Osteoblast (primary cell): Measurements from ENCODE around the gene UBE2V1. TPM values are rescaled to one million over a fixed set of nuclear protein-coding genes. Genes with fewer than 3 reads are reported as not detected.

Source experiments
- DNase-seq: peaks from one replicate; pipeline ENCODE4 v3.0.0; 2011; ENCODE audit warnings: low spot score, mixed read lengths; ENCODE audit not compliant: insufficient read length; ENCODE audit errors: missing footprints
- H2AFZ ChIP-seq: 2 replicates; pipeline ENCODE4 v1.6.0; 2011; ENCODE audit warnings: mild to moderate bottlenecking, low read length
- H3K27ac ChIP-seq: 2 replicates; pipeline ENCODE4 v1.5.1; 2011; ENCODE audit warnings: mild to moderate bottlenecking, low read depth, low read length, moderate library complexity
- H3K27me3 ChIP-seq: 2 replicates; pipeline ENCODE4 v1.6.0; 2012; ENCODE audit warnings: mild to moderate bottlenecking, control low read depth, inconsistent platforms, low read length, moderate library complexity; ENCODE audit not compliant: insufficient read depth
- H3K36me3 ChIP-seq: 2 replicates; pipeline ENCODE4 v1.5.1; 2011; ENCODE audit warnings: mild to moderate bottlenecking, low read length, control low read depth, moderate library complexity; ENCODE audit not compliant: insufficient read depth
- H3K4me1 ChIP-seq: 2 replicates; pipeline ENCODE4 v1.5.1; 2011; ENCODE audit warnings: mild to moderate bottlenecking, low read length, control low read depth, moderate library complexity; ENCODE audit not compliant: insufficient read depth
- H3K4me2 ChIP-seq: 2 replicates; pipeline ENCODE4 v1.6.0; 2011; ENCODE audit warnings: mild to moderate bottlenecking, low read length; ENCODE audit not compliant: insufficient read depth
- H3K4me3 ChIP-seq: fragments of 200-600 bp; sonication (generic); 3 replicates; pipeline ENCODE4 v1.5.1; 2012; ENCODE audit warnings: mild to moderate bottlenecking, low read length, inconsistent platforms; ENCODE audit not compliant: insufficient read depth
- H3K79me2 ChIP-seq: 2 replicates; pipeline ENCODE4 v1.6.0; 2012; ENCODE audit warnings: mild to moderate bottlenecking, low read length, control low read depth, inconsistent platforms; ENCODE audit not compliant: insufficient read depth
- H3K9me3 ChIP-seq: 2 replicates; pipeline ENCODE4 v1.5.1; 2011; ENCODE audit warnings: low read depth, low read length, control low read depth
- H4K20me1 ChIP-seq: 2 replicates; pipeline ENCODE4 v1.6.0; 2012; ENCODE audit warnings: mild to moderate bottlenecking, low read length, control low read depth; ENCODE audit not compliant: insufficient read depth
- CTCF ChIP-seq: IDR thresholded peaks from 2 replicates; pipeline ENCODE4 v1.5.1; 2011; ENCODE audit warnings: mild to moderate bottlenecking, low read depth, low read length, moderate library complexity; ENCODE audit errors: extremely low read depth
- total RNA-seq: library from RNA; depleted of rRNA; stranded (reverse); fragments of >200 nt; gene quantifications from 2 replicates; pipeline ENCODE4 v1.2.3, GENCODE V29; 2012

UBE2V1 gene
- total RNA-seq, 1 donor: 90.8 TPM

- no peaks in the 10 kb centered on the region for H3K9me3 ChIP-seq
- no peaks in the 10 kb centered on the region for H4K20me1 ChIP-seq
- TF ChIP-seq CTCF: no peak
- peak; percentile 67 for DNase-seq
- no peak overlapping the region for H2AFZ ChIP-seq
- H3K4me1 ChIP-seq: no peaks in the 10 kb centered on the region
- no peak overlapping the region for H3K4me2 ChIP-seq
- H3K27ac ChIP-seq: no peak overlapping the region
- H3K4me3 ChIP-seq: no peak overlapping the region
- no peaks in the 10 kb centered on the region for H3K27me3 ChIP-seq
- no peaks in the 10 kb centered on the region for H3K79me2 ChIP-seq
- no peaks in the 10 kb centered on the region for H3K36me3 ChIP-seq
These were observed 73.1 kb downstream of the UBE2V1 start for GRCh38 chr20:50039706-50040431.

GRCh38 chr20:50038574-50038991 lies 74.4 kb downstream of the UBE2V1 start:
- Histone ChIP-seq H3K9me3 (no peaks in the 10 kb centered on the region), H3K36me3 (no peaks in the 10 kb centered on the region), H3K27me3 (no peaks in the 10 kb centered on the region), H2AFZ (no peak overlapping the region), H3K4me3 (no peak overlapping the region), H4K20me1 (no peaks in the 10 kb centered on the region), H3K4me1 (peaks cover 13% of the 10 kb centered on the region), H3K79me2 (no peaks in the 10 kb centered on the region), H3K4me2 (no peak overlapping the region), H3K27ac (no peak overlapping the region)
- no peak for TF ChIP-seq CTCF
- DNase-seq: peak; percentile 19

- Histone ChIP-seq H3K79me2 (no peaks in the 10 kb centered on the region), H3K4me3 (no peak overlapping the region), H3K4me2 (no peak overlapping the region), H3K9me3 (no peaks in the 10 kb centered on the region), H4K20me1 (no peaks in the 10 kb centered on the region), H3K4me1 (peaks cover 16% of the 10 kb centered on the region), H3K36me3 (no peaks in the 10 kb centered on the region), H2AFZ (no peak overlapping the region), H3K27me3 (no peaks in the 10 kb centered on the region), H3K27ac (no peak overlapping the region)
- TF ChIP-seq CTCF: no peak
- peak; percentile 48 for DNase-seq
These were observed 74.8 kb downstream of the UBE2V1 start for GRCh38 chr20:50038169-50038568.

- H3K79me2 ChIP-seq: no peaks in the 10 kb centered on the region
- peak; percentile 62 for DNase-seq
- H3K4me3 ChIP-seq: no peak overlapping the region
- no peaks in the 10 kb centered on the region for H3K36me3 ChIP-seq
- H3K27me3 ChIP-seq: no peaks in the 10 kb centered on the region
- H4K20me1 ChIP-seq: no peaks in the 10 kb centered on the region
- no peaks in the 10 kb centered on the region for H3K9me3 ChIP-seq
- H3K27ac ChIP-seq: no peak overlapping the region
- no peak overlapping the region for H2AFZ ChIP-seq
- H3K4me1 ChIP-seq: peaks cover 18% of the 10 kb centered on the region
- no peak for TF ChIP-seq CTCF
- no peak overlapping the region for H3K4me2 ChIP-seq
These were observed 75.4 kb downstream of the UBE2V1 start for GRCh38 chr20:50037575-50037974.
